Skeletal muscle tissue (tissue), 4 donors: ENCODE results near the gene ARHGAP8. TPM values are rescaled to one million over a fixed set of nuclear protein-coding genes. Genes with fewer than 3 reads are reported as not detected.
"Not testable (repeated sequence)": the region's sequence is repeated elsewhere in the genome, so short reads cannot be mapped to it uniquely, and the experiment has no call there.

Experiments used
- H3K27ac ChIP-seq: one replicate; pipeline ENCODE4 v1.7.0; 2013; ENCODE audit warnings: mild to moderate bottlenecking, low read depth, low read length, inconsistent platforms
- H3K27me3 ChIP-seq, 3 donors: one replicate each; pipeline ENCODE4 v1.7.0; 2013; ENCODE audit warnings: low read length in 3 of 3; ENCODE audit not compliant: control insufficient read depth in 3 of 3, insufficient read depth in 3 of 3
- H3K36me3 ChIP-seq, 3 donors: one replicate each; pipeline ENCODE4 v1.7.0; 2013; ENCODE audit warnings: low read length in 3 of 3; ENCODE audit not compliant: control insufficient read depth in 3 of 3, insufficient read depth in 3 of 3
- H3K4me1 ChIP-seq, 3 donors: one replicate each; pipeline ENCODE4 v1.7.0; 2013; ENCODE audit warnings: low read length in 3 of 3, mild to moderate bottlenecking in 3 of 3; ENCODE audit not compliant: control insufficient read depth in 3 of 3, insufficient read depth in 3 of 3
- H3K4me3 ChIP-seq, 3 donors: one replicate each; pipeline ENCODE4 v1.7.0; 2013; ENCODE audit warnings: low read length in 3 of 3
- H3K9ac ChIP-seq, 3 donors: one replicate each; pipeline ENCODE4 v1.7.0; 2013; ENCODE audit warnings: low read length in 3 of 3, mild to moderate bottlenecking in 3 of 3, moderate library complexity in 2 of 3, low read depth in 1 of 3
- H3K9me3 ChIP-seq, 3 donors: one replicate each; pipeline ENCODE4 v1.7.0; 2013; ENCODE audit warnings: low read length in 3 of 3; ENCODE audit not compliant: control insufficient read depth in 3 of 3
- total RNA-seq: library from RNA; depleted of rRNA; stranded (reverse); fragments of >200 nt; gene quantifications from one replicate; pipeline ENCODE4 v1.2.3, GENCODE V29; 2014
- donor health status: Osteomylitis.

The ARHGAP8 gene
- total RNA-seq, 1 donor from 2014 or later = 0.52 TPM

GRCh38 chr22:44845796-44846720 lies 93.7 kb downstream of the ARHGAP8 start:
- H3K4me1 ChIP-seq = no peaks in the 10 kb centered on the region
- H3K36me3 ChIP-seq = no peaks in the 10 kb centered on the region
- no peak overlapping the region for H3K27ac ChIP-seq
- H3K4me3 ChIP-seq = no peak overlapping the region
- H3K9ac ChIP-seq = no peak overlapping the region
- H3K9me3 ChIP-seq = peaks cover 3 to 6% (median 5%) of the 10 kb centered on the region in 3 donors
- H3K27me3 ChIP-seq = peaks cover 4 to 18% (median 6%) of the 10 kb centered on the region in 3 donors

- H3K27ac ChIP-seq = no peak overlapping the region
- H3K27me3 ChIP-seq = peaks cover 0 to 11% (median 4%) of the 10 kb centered on the region in 3 donors
- H3K4me1 ChIP-seq = no peaks in the 10 kb centered on the region
- H3K4me3 ChIP-seq = no peak overlapping the region
- peaks cover 3 to 5% (median 4%) of the 10 kb centered on the region in 3 donors for H3K9me3 ChIP-seq
- H3K9ac ChIP-seq = no peak overlapping the region
- no peaks in the 10 kb centered on the region for H3K36me3 ChIP-seq
These were observed 94.4 kb downstream of the ARHGAP8 start for GRCh38 chr22:44846726-44847275.

GRCh38 chr22:44847380-44847779 lies 95.0 kb downstream of the ARHGAP8 start:
- no peak overlapping the region for H3K9ac ChIP-seq
- no peaks in the 10 kb centered on the region for H3K36me3 ChIP-seq
- H3K4me1 ChIP-seq = no peaks in the 10 kb centered on the region
- peaks cover 3 to 5% (median 4%) of the 10 kb centered on the region in 3 donors for H3K9me3 ChIP-seq
- H3K27ac ChIP-seq = no peak overlapping the region
- H3K4me3 ChIP-seq = no peak overlapping the region
- H3K27me3 ChIP-seq = peaks cover 0 to 11% (median 4%) of the 10 kb centered on the region in 3 donors

GRCh38 chr22:44847892-44848291 lies 95.5 kb downstream of the ARHGAP8 start:
- Histone ChIP-seq H3K4me3 (no peak overlapping the region), H3K4me1 (no peaks in the 10 kb centered on the region)

GRCh38 chr22:44848296-44848741 lies 95.9 kb downstream of the ARHGAP8 start:
- H3K27ac ChIP-seq = no peak overlapping the region
- H3K4me1 ChIP-seq = no peaks in the 10 kb centered on the region
- no peak overlapping the region for H3K4me3 ChIP-seq
- H3K9ac ChIP-seq = no peak overlapping the region
- peaks cover 3 to 5% (median 4%) of the 10 kb centered on the region in 3 donors for H3K9me3 ChIP-seq
- H3K27me3 ChIP-seq = peaks cover 0 to 11% (median 4%) of the 10 kb centered on the region in 3 donors
- H3K36me3 ChIP-seq = no peaks in the 10 kb centered on the region

More at GRCh38 chr22:44847892-44848291, 95.5 kb downstream of the ARHGAP8 start:
- H3K27me3 ChIP-seq = peaks cover 0 to 11% (median 4%) of the 10 kb centered on the region in 3 donors
- H3K9ac ChIP-seq = no peak overlapping the region
- no peaks in the 10 kb centered on the region for H3K36me3 ChIP-seq
- H3K27ac ChIP-seq = no peak overlapping the region
- peaks cover 3 to 5% (median 4%) of the 10 kb centered on the region in 3 donors for H3K9me3 ChIP-seq

GRCh38 chr22:44848791-44849420 lies 96.5 kb downstream of the ARHGAP8 start:
- H3K9ac ChIP-seq = no peak overlapping the region
- H3K36me3 ChIP-seq = no peaks in the 10 kb centered on the region
- H3K4me1 ChIP-seq = no peaks in the 10 kb centered on the region
- H3K27me3 ChIP-seq = peaks cover 0 to 11% (median 4%) of the 10 kb centered on the region in 3 donors
- H3K27ac ChIP-seq = no peak overlapping the region
- peaks cover 3 to 5% (median 4%) of the 10 kb centered on the region in 3 donors for H3K9me3 ChIP-seq
- H3K4me3 ChIP-seq = no peak overlapping the region

GRCh38 chr22:44850946-44851345 lies 98.6 kb downstream of the ARHGAP8 start:
- H3K4me1 ChIP-seq = no peaks in the 10 kb centered on the region
- no peaks in the 10 kb centered on the region for H3K9me3 ChIP-seq
- no peaks in the 10 kb centered on the region for H3K36me3 ChIP-seq
- H3K27ac ChIP-seq = no peak overlapping the region
- H3K4me3 ChIP-seq = no peak overlapping the region
- H3K9ac ChIP-seq = no peak overlapping the region
- H3K27me3 ChIP-seq = peaks cover 0 to 3% (median 2%) of the 10 kb centered on the region in 3 donors

- not testable (repeated sequence) for H3K9me3 ChIP-seq, H3K27me3 ChIP-seq, H3K36me3 ChIP-seq, H3K4me1 ChIP-seq, H3K27ac ChIP-seq, H3K4me3 ChIP-seq, H3K9ac ChIP-seq
These were observed 102.3 kb downstream of the ARHGAP8 start for GRCh38 chr22:44854641-44855040.

- H3K9me3 ChIP-seq = no peaks in the 10 kb centered on the region
- peaks cover 0 to 7% (median 4%) of the 10 kb centered on the region in 3 donors for H3K27me3 ChIP-seq
- no peaks in the 10 kb centered on the region for H3K36me3 ChIP-seq
- H3K9ac ChIP-seq = no peak overlapping the region
- no peak overlapping the region for H3K4me3 ChIP-seq
- H3K27ac ChIP-seq = no peak overlapping the region
- no peaks in the 10 kb centered on the region for H3K4me1 ChIP-seq
These were observed 103.5 kb downstream of the ARHGAP8 start for GRCh38 chr22:44855855-44856254.
